ENCODE data around the gene ST8SIA4.

The ST8SIA4 gene

DNA sequence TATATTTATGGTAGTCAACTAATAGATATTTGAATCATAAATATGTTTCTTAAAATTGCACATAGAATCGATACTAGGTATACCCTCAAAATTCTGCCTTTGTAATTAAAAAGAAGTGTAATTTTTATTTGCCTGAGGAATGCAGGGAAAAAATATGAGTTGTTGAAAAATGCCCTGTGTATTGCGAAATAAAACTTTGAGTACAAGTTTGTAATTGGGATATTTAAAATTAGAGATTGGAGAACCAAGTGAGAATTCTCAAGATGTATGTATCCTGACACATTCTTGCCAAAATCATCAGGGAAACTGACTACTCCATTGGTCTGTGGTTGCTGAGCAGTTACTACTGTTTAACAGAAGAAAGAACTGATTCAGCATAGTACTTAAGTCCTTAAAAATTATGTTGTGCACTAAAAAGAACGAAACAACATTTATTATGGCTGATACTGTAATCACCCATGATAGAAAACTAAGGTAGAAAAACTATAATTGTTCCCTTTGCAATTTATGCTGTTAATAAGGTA, 36.0 kb downstream of the ST8SIA4 start:
- DNase-seq, result no peak

GRCh38 chr5:100864931-100865330, 38.2 kb downstream of the ST8SIA4 start:
- no peak for DNase-seq

DNA sequence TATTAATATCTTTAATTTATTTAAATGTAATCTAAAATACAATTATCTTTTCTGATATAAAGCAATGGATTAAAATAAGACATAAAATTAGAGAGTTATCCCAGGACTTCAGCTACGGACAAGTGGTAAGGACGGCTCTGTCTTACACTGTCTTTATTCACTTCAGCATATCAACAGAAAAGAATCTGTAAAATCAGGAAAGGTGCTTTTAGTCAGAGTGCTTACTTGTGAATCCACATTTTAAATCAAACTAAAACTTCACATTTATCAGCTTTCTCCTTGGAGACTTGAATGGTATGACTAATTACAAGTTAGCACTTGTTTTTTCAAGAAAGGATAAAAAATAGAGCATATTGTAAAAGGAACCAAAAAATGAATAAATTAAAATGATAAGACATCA, 39.3 kb downstream of the ST8SIA4 start:
- DNase-seq, result no peak

DNA sequence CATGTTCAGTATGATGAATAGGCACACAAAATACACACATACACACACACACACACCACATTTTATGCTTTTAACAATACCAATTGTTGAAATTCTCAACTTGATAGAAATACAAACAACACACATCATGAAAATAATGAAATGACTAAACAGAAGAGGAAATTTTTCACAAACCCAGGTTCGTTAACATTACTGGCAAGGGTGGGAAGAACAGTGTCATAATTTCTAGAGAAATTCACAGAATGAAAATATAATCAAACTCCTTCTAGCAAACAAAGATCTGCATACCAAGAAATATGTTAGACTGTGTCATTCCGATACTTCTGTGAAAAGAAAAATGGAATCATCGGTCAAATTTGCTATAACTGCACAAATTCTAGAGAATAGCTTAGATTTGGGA, 41.9 kb downstream of the ST8SIA4 start:
- no peak for DNase-seq

GRCh38 chr5:100860407-100860806, 42.7 kb downstream of the ST8SIA4 start:
- DNase-seq, result no peak

- DNase-seq, result no peak
Measured at GRCh38 chr5:100858987-100859545, 44.0 kb downstream of the ST8SIA4 start.

- no peak for DNase-seq
Measured at GRCh38 chr5:100856462-100856861, 46.6 kb downstream of the ST8SIA4 start.

DNA sequence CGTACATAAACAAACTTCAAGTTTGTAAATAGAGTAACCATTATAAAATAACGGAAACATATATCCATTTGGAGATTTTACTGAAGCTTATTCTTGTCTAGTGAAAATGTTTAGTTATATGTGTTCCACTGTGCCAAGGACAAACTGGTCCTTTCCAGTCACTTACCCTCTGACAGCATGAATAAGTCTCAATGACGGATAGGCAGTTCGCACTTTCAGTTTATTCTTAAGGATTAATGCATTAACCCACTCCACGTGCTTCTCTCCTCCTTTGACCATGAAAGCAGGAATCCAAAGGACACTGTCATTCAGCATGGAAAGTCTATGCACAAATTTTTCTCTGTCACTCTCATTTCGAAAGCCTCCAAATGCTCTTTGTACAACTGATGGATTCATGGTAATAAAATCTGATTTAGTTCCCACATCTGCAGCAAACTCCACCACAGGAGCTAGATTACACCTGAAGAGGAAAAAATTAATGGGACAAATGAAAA, 47.1 kb downstream of the ST8SIA4 start:
- no peak for DNase-seq

GRCh38 chr5:100855295-100855694, 47.8 kb downstream of the ST8SIA4 start:
- no peak for DNase-seq

DNA sequence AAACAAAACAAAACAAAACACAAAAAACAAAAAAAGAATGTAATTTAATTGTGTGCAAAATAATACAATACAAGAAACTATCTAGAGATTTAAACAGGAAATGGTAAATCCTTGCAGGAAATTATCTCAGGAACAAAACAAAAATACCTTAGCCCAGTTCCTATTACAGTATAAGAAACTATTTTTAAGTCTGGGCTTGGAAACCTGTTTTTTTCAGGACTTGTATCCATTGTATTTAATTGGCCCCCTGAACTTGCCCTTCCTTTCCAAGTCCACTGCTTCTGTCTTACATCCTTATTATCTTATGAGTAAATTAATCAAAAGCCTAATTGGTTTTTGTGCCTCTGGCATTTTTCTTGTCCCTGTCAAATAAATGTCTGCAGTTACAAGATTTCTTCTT, 48.5 kb downstream of the ST8SIA4 start:
- no peak for DNase-seq

- DNase-seq, result no peak
Measured at GRCh38 chr5:100853582-100853981, 49.5 kb downstream of the ST8SIA4 start.

DNA sequence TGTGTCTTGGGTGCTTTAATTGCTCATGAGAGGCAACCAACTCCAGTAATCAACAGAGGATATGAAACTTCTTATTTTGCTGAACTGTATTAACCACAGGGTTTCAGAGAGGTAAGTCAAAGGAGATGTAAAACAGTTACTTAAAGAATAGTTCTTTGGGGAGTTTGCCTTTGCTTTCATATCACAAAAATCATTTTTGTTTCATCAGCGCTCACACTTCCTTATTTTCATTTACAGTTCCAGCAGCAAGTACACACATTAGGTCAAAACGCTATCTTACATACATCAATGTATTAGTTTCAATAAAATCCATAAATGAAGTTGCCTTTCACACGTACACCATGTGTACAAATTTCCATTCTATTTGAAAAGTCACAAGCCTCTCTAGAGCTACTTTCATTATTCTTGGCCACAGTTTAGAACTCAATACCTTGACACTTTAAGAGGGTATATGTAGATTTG, 50.1 kb downstream of the ST8SIA4 start:
- no peak for DNase-seq

- DNase-seq, result no peak
Measured at GRCh38 chr5:100852051-100852450, 51.0 kb downstream of the ST8SIA4 start.

DNA sequence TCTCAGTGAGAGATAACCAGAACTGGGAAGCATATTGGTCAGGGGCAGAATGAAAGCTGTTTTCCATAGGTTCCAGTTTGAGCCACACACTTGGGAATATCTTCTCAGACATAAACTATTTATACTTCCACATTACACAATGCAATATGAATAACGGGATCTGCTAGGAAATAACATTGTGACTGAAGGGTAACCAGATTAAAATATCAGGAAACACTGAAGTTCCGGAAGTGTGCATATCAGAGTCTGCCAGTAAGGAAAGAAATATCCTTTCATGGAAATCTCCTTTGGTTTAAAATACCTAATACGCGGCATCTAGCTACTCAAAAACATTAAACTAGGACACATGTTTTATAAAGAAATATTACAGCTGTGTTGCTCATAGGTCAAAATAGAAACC, 56.3 kb downstream of the ST8SIA4 start:
- DNase-seq, result no peak

- no peak for DNase-seq
Measured at GRCh38 chr5:100842080-100842479, 61.0 kb downstream of the ST8SIA4 start.

DNA sequence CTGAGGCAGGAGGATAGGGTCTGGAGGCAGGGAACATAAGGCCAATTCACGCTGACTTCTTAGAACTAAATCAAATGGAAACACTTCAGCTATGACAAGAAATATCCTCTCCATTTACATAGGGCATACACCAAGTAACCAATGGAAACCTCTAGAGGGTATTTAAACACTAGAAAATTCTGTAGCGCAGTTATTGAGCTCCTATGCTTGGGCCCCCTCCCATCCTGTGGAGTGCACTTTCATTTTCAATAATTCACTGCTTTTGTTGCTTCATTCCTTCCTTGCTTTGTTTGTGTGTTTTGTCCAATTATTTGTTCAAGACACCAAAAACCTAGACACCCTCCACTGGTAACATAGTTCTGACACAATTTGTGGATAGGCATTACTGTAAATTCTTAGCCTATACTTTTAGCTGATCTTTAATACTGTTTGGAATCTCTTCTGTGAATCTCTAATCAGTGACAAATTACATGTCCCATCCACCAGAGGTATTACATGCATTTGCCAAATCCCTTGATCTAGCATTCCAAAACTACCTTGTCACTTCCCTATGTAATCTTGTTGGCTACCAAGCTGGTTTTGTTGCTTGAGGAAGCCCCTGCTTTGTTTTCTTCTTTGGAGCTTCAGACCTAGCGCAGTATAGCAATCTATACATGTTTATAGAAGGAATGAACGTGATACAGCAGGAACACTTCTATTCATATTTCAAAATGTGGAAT, 61.6 kb downstream of the ST8SIA4 start:
- no peak for DNase-seq

GRCh38 chr5:100840789-100841188, 62.3 kb downstream of the ST8SIA4 start:
- DNase-seq, result no peak

- no peak for DNase-seq
Measured at GRCh38 chr5:100840370-100840769, 62.7 kb downstream of the ST8SIA4 start.

DNA sequence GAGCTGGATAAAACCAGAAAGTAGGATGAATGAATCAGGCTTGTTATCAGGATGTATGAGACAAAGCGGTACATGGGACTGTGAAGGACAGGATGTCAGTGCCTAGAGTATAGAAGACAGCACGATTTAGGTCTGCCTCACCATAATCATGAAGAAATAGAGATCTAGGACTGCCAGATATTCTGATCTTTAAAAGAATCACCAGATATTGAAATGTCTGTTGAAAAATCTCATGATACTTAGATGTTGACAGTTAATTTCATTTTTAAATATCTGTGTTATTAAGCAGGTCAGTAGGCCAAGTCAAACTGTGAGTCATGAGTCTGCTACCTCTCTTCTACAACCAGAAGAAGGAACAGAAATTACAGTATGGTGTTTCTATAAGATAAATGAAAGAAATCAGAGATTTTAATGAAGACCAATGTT, 65.0 kb downstream of the ST8SIA4 start:
- DNase-seq, result no peak

DNA sequence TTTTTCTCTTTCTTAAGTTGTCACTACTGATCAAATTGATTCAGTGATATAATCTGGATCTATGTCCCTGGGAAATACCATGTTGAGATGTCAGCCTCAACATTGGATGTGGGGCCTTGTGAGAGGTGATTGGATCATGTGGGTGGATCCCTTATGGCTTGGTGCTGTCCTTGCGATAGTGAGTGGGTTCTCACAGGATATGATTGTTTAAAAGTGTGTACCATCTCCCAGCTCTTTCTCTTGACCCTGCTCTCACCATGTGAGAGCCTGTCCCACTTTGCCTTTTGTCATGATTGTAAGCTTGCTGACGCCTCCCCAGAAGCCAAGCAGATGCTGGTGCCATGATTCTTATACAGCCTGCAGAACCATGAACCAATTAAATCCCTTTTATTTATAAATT, 68.6 kb downstream of the ST8SIA4 start:
- no peak for DNase-seq

- no peak for DNase-seq
Measured at GRCh38 chr5:100832252-100833230, 70.5 kb downstream of the ST8SIA4 start.

- no peak for DNase-seq
Measured at GRCh38 chr5:100828898-100829356, 74.2 kb downstream of the ST8SIA4 start.

Data from cerebellar nuclear complex (tissue), 1 donor.